Lung (tissue), 12 donors: ENCODE data around the gene MSH3. TPM values are rescaled to one million over a fixed set of nuclear protein-coding genes. Genes with fewer than 3 reads are reported as not detected.

Experiments
- ATAC-seq: fragments of 200-7000 bp; cut with Tn5 transposase; one replicate; pipeline ENCODE4 v1.9.1; 2020; ENCODE audit warnings: moderate number of reproducible peaks; ENCODE audit not compliant: insufficient read depth, low FRiP score
- DNase-seq, 3 donors: peaks; one replicate each; pipeline ENCODE4 v3.0.0-alpha.2; 2013 to 2017
- H3K27ac ChIP-seq, 2 donors: one replicate each; pipeline ENCODE4 v1.5.1; 2013; ENCODE audit warnings: mild to moderate bottlenecking in 2 of 2, moderate library complexity in 2 of 2, control low read depth in 1 of 2, inconsistent platforms in 1 of 2, low read depth in 1 of 2, low read length in 1 of 2
- H3K27me3 ChIP-seq, 3 donors: one replicate each; pipeline ENCODE4 v1.5.1; 2013; ENCODE audit warnings: low read length in 2 of 3; ENCODE audit not compliant: control insufficient read depth in 3 of 3, insufficient read depth in 3 of 3
- H3K36me3 ChIP-seq, 4 donors: one replicate each; pipeline ENCODE4 v1.5.1; 2013; ENCODE audit warnings: low read length in 4 of 4, mild to moderate bottlenecking in 1 of 4, moderate library complexity in 1 of 4; ENCODE audit not compliant: control insufficient read depth in 4 of 4, insufficient read depth in 4 of 4
- H3K4me1 ChIP-seq, 5 donors: one replicate each; pipeline ENCODE4 v1.5.1; 2013; ENCODE audit warnings: low read length in 5 of 5, mild to moderate bottlenecking in 2 of 5, moderate library complexity in 1 of 5; ENCODE audit not compliant: control insufficient read depth in 5 of 5, insufficient read depth in 5 of 5
- H3K4me3 ChIP-seq: one replicate; pipeline ENCODE4 v1.5.1; 2013; ENCODE audit warnings: mild to moderate bottlenecking, control low read depth, moderate library complexity
- H3K9ac ChIP-seq, 2 donors: one replicate each; pipeline ENCODE4 v1.5.1; 2013; ENCODE audit warnings: low read length in 2 of 2, control low read depth in 1 of 2; ENCODE audit not compliant: insufficient read depth in 1 of 2
- H3K9me3 ChIP-seq, 4 donors: one replicate each; pipeline ENCODE4 v1.5.1; 2013; ENCODE audit warnings: low read length in 3 of 4, mild to moderate bottlenecking in 1 of 4, moderate library complexity in 1 of 4; ENCODE audit not compliant: control insufficient read depth in 4 of 4, insufficient read depth in 3 of 4
- WGBS, 2 donors: extraction: QIAGEN DNeasy Blood & Tissue Kit; methylation state at CpG; one replicate each; pipeline ENCODE4 v1.1.7; 2013; 5-methylcytosine and 5-hydroxymethylcytosine counted together
- polyA plus RNA-seq, 2 donors: library from polyadenylated mRNA; stranded (reverse); fragments of 200-250 nt; gene quantifications; one replicate each; pipeline ENCODE4 v1.2.1, GENCODE V29; 2013
- total RNA-seq, 2 donors: library from RNA; depleted of rRNA in 1 of 2; stranded (reverse); fragments of >200 nt in 1 of 2; gene quantifications; one replicate each; pipeline ENCODE4 v1.2.1, GENCODE V29; 2014 to 2021
- TF ChIP-seq, protein P1 (sequence below): IDR thresholded peaks from 2 replicates; pipeline ENCODE4 v1.5.1; 2012; ENCODE audit warnings: mild to moderate bottlenecking; ENCODE audit errors: control extremely low read depth, extremely low read depth
- donor health status: control.
- donor health status: control.
- donor health status: Bipolar disorder and iron deficiency.
- donor health status: healthy.
- donor health status: DM: yes; HTN: yes; CAD: no.

MSH3 gene
- total and polyA plus RNA-seq, 4 donors: 2.8 to 29.0 (median 9.6) TPM

- H3K9me3 ChIP-seq: peaks cover 0 to 3% (median 0%) of the 10 kb centered on the region in 4 donors
- DNase-seq: no peak
- ATAC-seq: no peak
- peaks cover 0 to 5% (median 3%) of the 10 kb centered on the region in 4 donors for H3K36me3 ChIP-seq
- H3K4me1 ChIP-seq: no peaks in the 10 kb centered on the region
- no peak overlapping the region for H3K4me3 ChIP-seq
- TF ChIP-seq, protein P1, sequence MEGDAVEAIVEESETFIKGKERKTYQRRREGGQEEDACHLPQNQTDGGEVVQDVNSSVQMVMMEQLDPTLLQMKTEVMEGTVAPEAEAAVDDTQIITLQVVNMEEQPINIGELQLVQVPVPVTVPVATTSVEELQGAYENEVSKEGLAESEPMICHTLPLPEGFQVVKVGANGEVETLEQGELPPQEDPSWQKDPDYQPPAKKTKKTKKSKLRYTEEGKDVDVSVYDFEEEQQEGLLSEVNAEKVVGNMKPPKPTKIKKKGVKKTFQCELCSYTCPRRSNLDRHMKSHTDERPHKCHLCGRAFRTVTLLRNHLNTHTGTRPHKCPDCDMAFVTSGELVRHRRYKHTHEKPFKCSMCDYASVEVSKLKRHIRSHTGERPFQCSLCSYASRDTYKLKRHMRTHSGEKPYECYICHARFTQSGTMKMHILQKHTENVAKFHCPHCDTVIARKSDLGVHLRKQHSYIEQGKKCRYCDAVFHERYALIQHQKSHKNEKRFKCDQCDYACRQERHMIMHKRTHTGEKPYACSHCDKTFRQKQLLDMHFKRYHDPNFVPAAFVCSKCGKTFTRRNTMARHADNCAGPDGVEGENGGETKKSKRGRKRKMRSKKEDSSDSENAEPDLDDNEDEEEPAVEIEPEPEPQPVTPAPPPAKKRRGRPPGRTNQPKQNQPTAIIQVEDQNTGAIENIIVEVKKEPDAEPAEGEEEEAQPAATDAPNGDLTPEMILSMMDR: no peak
- no peak overlapping the region for H3K9ac ChIP-seq
- no peak overlapping the region for H3K27ac ChIP-seq
- H3K27me3 ChIP-seq: no peaks in the 10 kb centered on the region
These were observed 98.0 kb downstream of the MSH3 start for GRCh38 chr5:80752427-80752826.

GRCh38 chr5:80753712-80754111 lies 99.3 kb downstream of the MSH3 start:
- peaks cover 0 to 4% (median under 1%) of the 10 kb centered on the region in 4 donors for H3K36me3 ChIP-seq
- H3K27ac ChIP-seq: no peak overlapping the region
- H3K9me3 ChIP-seq: peaks cover 0 to 3% (median 0%) of the 10 kb centered on the region in 4 donors
- no peak overlapping the region for H3K4me3 ChIP-seq
- no peak overlapping the region for H3K9ac ChIP-seq
- DNase-seq: no peak
- H3K27me3 ChIP-seq: no peaks in the 10 kb centered on the region
- 74 to 83% methylated on average over 4 of the region's 4 CpGs for WGBS, 2 donors
- no peak for ATAC-seq
- no peaks in the 10 kb centered on the region for H3K4me1 ChIP-seq
- TF ChIP-seq, protein P1: no peak

DNA sequence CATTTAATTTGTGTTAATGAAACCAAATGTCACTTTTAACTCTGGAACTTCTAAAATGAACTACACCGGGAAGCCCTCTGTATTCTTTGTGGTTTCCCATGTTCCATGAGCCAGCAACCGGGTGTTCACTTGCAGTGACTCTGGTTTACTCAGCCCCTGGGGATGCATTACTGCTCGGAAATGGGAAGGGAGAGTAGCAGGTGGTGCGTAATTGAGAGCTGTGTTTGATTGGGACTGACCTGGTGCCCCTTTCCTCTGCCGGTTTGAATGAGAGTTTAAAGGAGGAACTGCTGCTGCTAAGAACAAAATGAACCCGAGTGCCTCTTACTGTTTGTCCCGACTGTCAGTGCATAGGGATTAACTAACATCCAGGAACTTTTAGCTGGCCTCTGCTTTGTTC lies 100.4 kb downstream of the MSH3 start:
- H3K27ac ChIP-seq: no peak overlapping the region
- H3K4me3 ChIP-seq: no peak overlapping the region
- no peak overlapping the region for H3K9ac ChIP-seq
- H3K4me1 ChIP-seq: no peaks in the 10 kb centered on the region
- peaks cover 0 to 3% (median 0%) of the 10 kb centered on the region in 4 donors for H3K9me3 ChIP-seq
- ATAC-seq: no peak
- WGBS, 2 donors: 25 to 55% methylated on average over 7 of the region's 7 CpGs
- no peaks in the 10 kb centered on the region for H3K27me3 ChIP-seq
- TF ChIP-seq, protein P1: no peak
- DNase-seq: no peak
- H3K36me3 ChIP-seq: peaks cover 0 to 2% (median 0%) of the 10 kb centered on the region in 4 donors

GRCh38 chr5:80755626-80756025 lies 101.2 kb downstream of the MSH3 start:
- 47 to 63% methylated on average over 3 of the region's 3 CpGs for WGBS, 2 donors
- no peak for ATAC-seq
- Histone ChIP-seq H3K4me3 (no peak overlapping the region), H3K4me1 (no peaks in the 10 kb centered on the region), H3K9me3 (peaks cover 0 to 3% (median 0%) of the 10 kb centered on the region in 4 donors), H3K27ac (no peak overlapping the region), H3K36me3 (peaks cover 0 to 2% (median 0%) of the 10 kb centered on the region in 4 donors), H3K27me3 (no peaks in the 10 kb centered on the region), H3K9ac (no peak overlapping the region)
- TF ChIP-seq, protein P1: no peak
- no peak for DNase-seq
